GM21529 (cell line): ENCODE data around the gene LAMB1.
"Not testable (repeated sequence)": the region's sequence is repeated elsewhere in the genome, so short reads cannot be mapped to it uniquely, and the experiment has no call there.

ENCODE experiments used
- ATAC-seq: cut with Tn5 transposase; IDR thresholded peaks from one replicate; pipeline ENCODE4 v1.9.1; 2021; ENCODE audit not compliant: unreplicated experiment

The LAMB1 gene

GRCh38 chr7:107922886-107923285, 80.1 kb downstream of the LAMB1 start:
- no peak for ATAC-seq

- ATAC-seq, result not testable (repeated sequence)
Measured at GRCh38 chr7:107921826-107922225, 81.1 kb downstream of the LAMB1 start.

DNA sequence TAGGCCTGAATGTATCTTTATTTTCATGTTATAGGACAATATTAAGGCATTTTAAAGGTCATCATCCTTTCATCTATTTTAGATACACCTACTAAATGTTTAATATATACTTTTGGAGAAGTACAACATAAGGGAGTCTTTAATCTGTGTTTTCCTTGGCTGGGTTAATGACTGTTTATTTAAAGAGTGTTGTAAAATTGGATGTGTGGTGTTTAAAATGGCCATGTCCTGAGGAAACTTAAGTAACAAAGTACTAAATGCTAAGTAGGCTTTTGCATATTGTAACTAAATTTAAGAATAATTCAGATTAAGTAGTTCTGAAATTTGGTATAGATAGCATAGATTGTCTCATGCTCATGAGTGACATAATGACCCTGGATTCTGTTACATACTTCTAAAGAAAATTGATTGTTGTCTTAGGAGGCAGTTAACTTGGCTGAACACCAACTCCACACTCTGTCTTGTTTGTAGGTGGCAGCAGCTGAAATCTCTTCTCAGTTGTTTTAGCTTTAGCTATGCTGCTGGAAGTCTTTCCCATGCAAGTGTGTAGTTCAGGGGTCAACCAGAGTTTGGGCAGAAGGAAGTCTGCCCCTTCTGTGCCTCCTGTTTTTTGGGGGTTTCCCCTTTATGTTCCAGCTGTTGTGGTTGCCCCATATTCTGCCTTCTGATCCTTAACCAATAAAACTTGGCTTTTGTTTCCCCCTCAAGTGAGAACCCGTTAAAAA, 82.8 kb downstream of the LAMB1 start:
- no peak for ATAC-seq

GRCh38 chr7:107918948-107919347, 84.0 kb downstream of the LAMB1 start:
- ATAC-seq, result no peak

DNA sequence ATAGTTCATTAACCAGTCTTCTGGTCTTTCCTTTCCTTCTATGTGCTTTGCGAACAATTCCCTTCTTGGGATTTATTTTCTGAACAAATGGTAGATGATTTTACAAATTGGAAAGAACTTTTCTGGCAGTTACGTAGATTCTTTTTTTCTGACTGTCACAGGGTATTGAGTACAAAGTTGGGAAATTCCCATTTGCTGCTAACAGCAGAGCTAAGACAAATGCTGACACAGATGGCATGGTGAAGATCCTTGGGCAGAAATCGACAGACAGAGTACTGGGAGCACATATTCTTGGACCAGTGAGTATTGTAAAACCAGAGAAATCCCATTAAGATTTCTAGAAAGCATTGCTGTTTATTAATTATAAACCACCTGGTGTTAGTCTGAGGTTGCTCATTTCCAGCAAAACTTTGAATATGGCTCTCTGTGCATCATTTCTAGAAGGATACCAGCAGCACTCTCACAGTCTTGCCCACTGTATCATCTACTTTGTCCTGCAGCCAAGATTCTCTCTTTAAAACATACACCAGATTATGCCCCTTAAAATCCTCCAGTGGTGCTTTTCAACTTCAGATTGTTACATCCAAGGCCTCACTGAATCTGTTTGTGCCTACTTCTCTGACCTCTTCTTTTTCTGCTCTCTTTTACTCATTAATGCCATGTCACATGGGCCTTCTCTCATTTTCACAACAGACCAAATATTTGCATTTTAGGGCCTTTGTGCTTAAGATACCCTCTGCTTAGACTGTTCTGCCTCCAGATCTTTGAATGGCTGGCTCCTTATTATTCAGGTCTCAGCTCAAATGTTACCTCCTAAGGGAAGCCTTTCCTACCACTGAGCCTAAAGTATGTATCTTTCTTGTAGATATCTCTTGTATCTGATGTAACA, 85.0 kb downstream of the LAMB1 start:
- ATAC-seq, result peak; percentile 85

DNA sequence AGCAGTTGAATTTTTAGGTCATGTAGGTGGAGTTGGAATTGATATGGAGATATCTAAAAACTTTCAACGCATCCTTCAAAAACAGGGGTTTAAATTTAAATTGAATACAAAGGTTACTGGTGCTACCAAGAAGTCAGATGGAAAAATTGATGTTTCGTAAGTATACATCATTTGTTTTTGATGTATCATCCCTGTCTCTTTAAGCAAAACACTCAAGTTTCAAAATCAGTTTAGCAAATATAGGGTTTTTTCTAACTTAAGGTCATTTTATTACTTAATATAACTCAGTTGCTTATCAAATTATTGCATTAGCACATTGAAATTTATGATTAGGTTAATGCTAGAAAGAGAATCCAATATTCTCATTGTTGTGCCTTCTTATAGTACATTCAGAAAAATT, 87.4 kb downstream of the LAMB1 start:
- no peak for ATAC-seq

DNA sequence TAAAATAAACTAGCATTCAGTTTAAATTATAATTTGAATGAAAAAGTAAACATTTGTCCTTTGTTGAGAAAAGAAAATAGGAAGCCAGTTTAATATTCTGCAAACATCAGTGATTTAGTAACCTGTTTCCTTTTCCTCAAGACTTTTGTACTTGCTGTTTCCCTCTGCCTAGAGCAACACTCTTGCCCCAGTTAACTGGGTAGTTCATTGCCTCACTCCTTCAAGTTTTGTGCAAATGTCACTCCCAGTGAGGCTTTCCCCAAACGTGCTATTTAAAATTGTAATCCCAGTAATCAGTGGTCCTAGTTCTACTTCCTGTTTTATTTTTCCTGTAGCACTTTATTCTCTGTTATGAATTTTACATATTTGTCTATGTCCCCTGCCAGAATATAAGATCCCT, 88.1 kb downstream of the LAMB1 start:
- ATAC-seq, result no peak

- no peak for ATAC-seq
Measured at GRCh38 chr7:107913851-107914250, 89.1 kb downstream of the LAMB1 start.

DNA sequence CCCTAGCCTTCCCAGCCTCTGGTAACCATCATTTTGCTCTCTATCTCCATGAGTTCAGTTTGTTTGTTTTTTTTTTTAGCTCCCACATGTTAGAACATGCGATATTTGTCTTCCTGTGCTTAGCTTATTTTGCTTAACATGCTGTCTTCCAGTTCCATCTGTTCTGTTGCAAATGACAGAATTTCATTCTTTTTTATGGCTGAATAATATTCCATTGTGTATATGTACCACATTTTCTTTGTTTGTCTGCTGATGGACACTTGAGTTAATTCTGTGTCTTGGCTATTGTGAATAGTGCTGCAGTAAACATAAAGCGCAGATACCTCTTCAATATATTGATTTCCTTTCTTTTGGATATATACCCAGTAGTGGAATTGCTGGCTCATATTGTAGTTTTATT, 91.0 kb downstream of the LAMB1 start:
- ATAC-seq, result no peak

- no peak for ATAC-seq
Measured at GRCh38 chr7:107909445-107909844, 93.5 kb downstream of the LAMB1 start.

DNA sequence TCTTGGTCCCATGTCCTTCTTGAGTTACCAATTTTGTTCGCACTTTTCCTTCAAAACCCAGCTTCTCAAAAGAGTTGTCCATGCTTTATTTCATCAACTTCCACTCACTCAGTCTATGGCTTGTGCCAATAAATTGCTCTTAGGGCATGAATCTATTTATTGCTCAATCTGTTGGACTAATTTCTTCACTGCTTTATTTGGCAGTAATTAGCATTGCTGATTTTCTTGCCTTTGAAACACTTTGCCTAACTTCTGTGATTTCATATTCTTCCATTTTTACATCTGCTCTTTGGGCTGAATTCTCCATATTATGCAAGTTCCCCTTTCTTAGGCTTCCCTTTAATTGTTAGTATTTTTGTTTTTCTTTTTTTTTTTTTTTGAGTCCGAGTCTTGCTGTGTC, 95.2 kb downstream of the LAMB1 start:
- ATAC-seq, result no peak

GRCh38 chr7:107902381-107902780, 100.6 kb downstream of the LAMB1 start:
- no peak for ATAC-seq

DNA sequence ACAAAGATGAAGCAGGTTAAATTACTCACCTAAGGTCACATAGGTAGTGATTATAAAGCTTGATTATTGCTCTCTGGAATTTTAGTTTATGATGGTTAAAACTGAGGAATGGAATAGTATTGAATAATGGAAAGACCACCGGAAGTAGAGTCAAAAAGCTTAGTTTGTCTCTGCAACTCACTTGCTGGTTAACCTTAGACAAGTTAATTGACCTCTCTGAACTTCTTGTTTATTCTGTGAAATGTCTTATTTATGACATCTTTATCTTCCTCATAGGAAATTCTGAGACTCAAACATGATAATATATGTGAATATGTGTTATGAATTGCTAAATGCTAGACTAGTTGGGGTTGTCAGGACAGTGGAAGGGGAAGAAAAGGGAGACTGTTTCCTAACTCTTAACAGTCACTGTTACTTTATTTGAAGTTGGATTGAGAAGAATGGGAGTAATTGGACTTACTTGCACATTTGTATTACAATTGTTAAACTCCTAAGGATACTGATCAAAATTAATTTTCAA, 102.4 kb downstream of the LAMB1 start:
- ATAC-seq, result no peak

GRCh38 chr7:107898997-107899594, 103.9 kb downstream of the LAMB1 start:
- no peak for ATAC-seq

GRCh38 chr7:107892367-107892741, 110.6 kb downstream of the LAMB1 start:
- ATAC-seq, result not testable (repeated sequence)

DNA sequence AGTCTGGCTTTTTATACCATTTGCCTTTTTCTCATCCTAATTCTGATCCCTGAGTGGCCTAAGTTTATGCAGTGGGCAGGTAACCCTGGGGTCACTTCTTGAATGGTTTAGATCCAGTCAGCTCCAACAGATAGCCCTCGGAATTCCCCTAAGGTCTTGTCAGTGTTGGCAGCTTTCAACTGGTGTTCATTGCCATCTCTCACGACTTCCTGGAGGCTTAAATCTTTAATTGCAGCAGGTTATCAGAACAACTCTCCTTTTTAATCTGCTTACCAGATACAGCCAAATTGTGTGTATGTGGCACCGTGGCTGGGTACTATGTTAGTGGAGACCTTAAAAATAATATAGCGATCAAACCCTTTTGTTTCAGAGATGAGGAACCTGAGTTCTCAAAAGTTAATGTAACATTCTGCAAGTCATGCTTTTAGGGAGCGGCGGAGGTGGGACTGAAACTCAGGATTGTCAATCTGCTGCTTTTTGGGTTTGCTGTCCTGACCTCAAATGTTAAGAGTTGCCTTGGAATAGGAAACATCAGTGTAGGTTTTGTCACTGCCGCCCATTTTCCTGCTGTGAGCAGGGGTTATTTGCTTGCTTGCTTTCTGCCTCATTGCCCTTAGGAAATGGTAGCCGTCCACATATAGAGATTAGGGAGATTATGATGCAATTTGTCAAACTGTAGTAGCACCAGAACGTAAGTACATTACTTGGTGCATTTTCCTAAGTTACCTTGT, 111.2 kb downstream of the LAMB1 start:
- ATAC-seq, result peak; percentile 25

DNA sequence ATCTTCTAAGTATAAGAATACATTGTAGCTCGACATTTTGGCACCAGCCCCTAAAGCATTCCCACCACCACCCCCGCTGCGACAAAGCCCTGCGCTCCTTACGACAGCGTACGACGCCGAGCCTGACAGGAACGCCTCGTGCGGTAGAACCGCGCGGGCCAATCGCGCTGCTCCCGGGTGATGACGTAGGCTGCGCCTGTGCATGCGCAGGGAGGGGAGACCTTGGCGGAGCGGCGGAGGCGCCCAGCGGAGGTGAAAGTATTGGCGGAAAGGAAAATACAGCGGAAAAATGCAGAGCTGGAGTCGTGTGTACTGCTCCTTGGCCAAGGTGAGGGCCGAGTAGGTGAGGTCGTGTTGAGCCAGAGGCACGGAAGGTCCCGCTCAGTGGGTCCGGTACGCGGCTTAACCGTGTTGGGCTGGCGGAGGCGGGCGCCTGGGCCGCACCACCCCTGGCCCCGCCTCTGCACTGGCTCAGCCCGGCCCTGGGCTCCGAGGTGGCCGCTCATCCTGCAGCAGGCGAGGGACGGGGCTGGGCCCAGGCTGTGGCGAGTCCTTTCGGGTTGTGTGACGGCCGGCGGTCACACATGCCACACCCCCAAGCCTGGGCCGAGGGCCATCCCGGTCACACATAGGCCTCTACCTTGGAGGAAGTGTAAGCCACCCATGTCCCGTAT, 111.9 kb downstream of the LAMB1 start, which contains the start of gene DLD:
DLD (plus strand) TSS at position 222 of the 674 bp plus-strand sequence; CDS start at position 290, 68 bp downstream.
- peak; percentile 98 for ATAC-seq

DNA sequence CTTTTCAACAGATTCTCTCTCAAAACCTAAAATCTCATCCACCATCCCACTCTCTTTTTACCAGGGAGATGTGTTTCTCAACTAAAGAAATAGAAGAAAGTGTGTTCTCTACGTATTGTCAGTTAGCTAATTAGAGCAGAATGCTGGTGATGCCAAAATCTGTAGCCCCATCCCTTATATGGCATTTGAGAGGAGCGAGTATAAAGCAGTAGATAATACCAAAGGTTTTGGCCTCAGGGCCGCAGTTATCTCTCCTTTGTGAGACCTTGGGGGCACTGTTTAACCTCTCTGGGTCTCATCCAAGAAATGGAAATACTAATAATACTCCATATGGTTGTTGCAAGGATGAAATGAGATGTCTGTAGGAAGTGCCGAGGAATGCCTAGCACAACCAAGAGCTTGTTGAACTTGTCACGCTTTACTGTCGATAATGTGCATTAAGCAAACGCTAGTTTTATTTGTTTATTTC, 112.4 kb downstream of the LAMB1 start:
- peak; percentile 4 for ATAC-seq

DNA sequence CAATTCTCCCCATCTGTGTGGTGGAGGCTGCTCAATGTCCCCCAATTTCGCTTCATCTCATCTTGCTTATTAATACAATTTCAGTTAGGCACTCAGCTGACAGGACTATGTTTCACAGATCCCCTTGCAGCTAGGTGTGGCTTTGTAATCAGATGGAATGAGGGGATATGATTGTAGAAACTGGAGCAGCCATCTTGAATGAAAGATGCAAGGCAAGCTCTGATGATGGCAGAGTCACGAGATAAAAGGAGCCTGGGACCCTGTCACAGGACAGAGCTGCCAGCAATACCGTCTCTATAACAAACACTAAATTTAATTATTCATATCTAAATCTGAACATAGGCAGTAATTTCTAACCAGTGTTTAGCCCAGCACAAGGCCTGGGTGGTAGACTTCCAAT, 113.0 kb downstream of the LAMB1 start:
- no peak for ATAC-seq

- ATAC-seq, result not testable (repeated sequence)
Measured at GRCh38 chr7:107887827-107888226, 115.1 kb downstream of the LAMB1 start.
